HG02970 (cell line): ENCODE results near the gene RPS19.
A peak's percentile ranks its signal among the peaks of the same experiment; 100 is the strongest.
"Not testable (repeated sequence)": the region's sequence is repeated elsewhere in the genome, so short reads cannot be mapped to it uniquely, and the experiment has no call there.

ENCODE experiments used
- ATAC-seq: cut with Tn5 transposase; IDR thresholded peaks from one replicate; pipeline ENCODE4 v1.9.1; 2021; ENCODE audit warnings: mild to moderate bottlenecking, moderate library complexity, moderate number of reproducible peaks; ENCODE audit not compliant: unreplicated experiment, low FRiP score

RPS19 gene

GRCh38 chr19:41859213-41859617, 840 bp upstream of the RPS19 start:
- no peak for ATAC-seq

GRCh38 chr19:41860419-41861115, 512 bp downstream of the RPS19 start:
- ATAC-seq = no peak

- no peak for ATAC-seq
Measured at GRCh38 chr19:41861116-41861768, 1.2 kb downstream of the RPS19 start.

GRCh38 chr19:41861846-41862245, 1.8 kb downstream of the RPS19 start:
- no peak for ATAC-seq

- ATAC-seq = no peak
Measured at GRCh38 chr19:41862445-41862986, 2.5 kb downstream of the RPS19 start.

- no peak for ATAC-seq
Measured at GRCh38 chr19:41863209-41863931, 3.3 kb downstream of the RPS19 start.

GRCh38 chr19:41864374-41864773, 4.3 kb downstream of the RPS19 start:
- no peak for ATAC-seq

GRCh38 chr19:41866284-41866683, 6.2 kb downstream of the RPS19 start:
- ATAC-seq = no peak

GRCh38 chr19:41868120-41868988, 8.3 kb downstream of the RPS19 start:
- ATAC-seq = no peak

GRCh38 chr19:41868989-41869300, 8.9 kb downstream of the RPS19 start:
- ATAC-seq = no peak

- ATAC-seq = no peak
Measured at GRCh38 chr19:41869374-41869955, 9.4 kb downstream of the RPS19 start.

GRCh38 chr19:41870401-41870873, 10.4 kb downstream of the RPS19 start:
- ATAC-seq = no peak

- peak; percentile 39 for ATAC-seq
Measured at GRCh38 chr19:41871573-41872383, 11.7 kb downstream of the RPS19 start.

GRCh38 chr19:41872384-41872774, 12.3 kb downstream of the RPS19 start:
- no peak for ATAC-seq

GRCh38 chr19:41872775-41873647, 13.0 kb downstream of the RPS19 start:
- no peak for ATAC-seq

- not testable (repeated sequence) for ATAC-seq
Measured at GRCh38 chr19:41875973-41876372, 15.9 kb downstream of the RPS19 start.

GRCh38 chr19:41876847-41877832, 17.1 kb downstream of the RPS19 start, which contains the start of gene CD79A:
TSS of gene CD79A (plus strand) at chr19:41877279. CDS start at chr19:41877305, 26 bp downstream.
- peak; percentile 56 for ATAC-seq
